Endodermal cell (in vitro differentiated cells): Measurements from ENCODE around the gene PAX8. TPM values are rescaled to one million over a fixed set of nuclear protein-coding genes. Genes with fewer than 3 reads are reported as not detected.

Experiments used
- DNase-seq: peaks from one replicate; pipeline ENCODE4 v3.0.0-alpha.2; 2017
- H3K27ac ChIP-seq: 2 replicates; pipeline ENCODE4 v1.5.1; 2013; ENCODE audit warnings: mild to moderate bottlenecking, low read depth, low read length, moderate library complexity
- H3K27me3 ChIP-seq: 2 replicates; pipeline ENCODE4 v1.6.1; 2013; ENCODE audit warnings: mild to moderate bottlenecking, low read length, moderate library complexity; ENCODE audit not compliant: insufficient read depth, control insufficient read depth, poor library complexity, severe bottlenecking
- H3K36me3 ChIP-seq: 2 replicates; pipeline ENCODE4 v1.7.0; 2013; ENCODE audit warnings: mild to moderate bottlenecking, low read length, moderate library complexity; ENCODE audit not compliant: control insufficient read depth, insufficient read depth
- H3K4me1 ChIP-seq: one replicate; pipeline ENCODE4 v1.7.0; 2013; ENCODE audit warnings: low read length; ENCODE audit not compliant: control insufficient read depth, insufficient read depth
- H3K4me3 ChIP-seq: 2 replicates; pipeline ENCODE4 v1.5.1; 2013; ENCODE audit warnings: mild to moderate bottlenecking, low read length, moderate library complexity
- H3K9ac ChIP-seq: 2 replicates; pipeline ENCODE4 v1.6.1; 2013; ENCODE audit warnings: mild to moderate bottlenecking, low read length, moderate library complexity; ENCODE audit not compliant: poor library complexity, severe bottlenecking; ENCODE audit errors: extremely low read depth
- H3K9me3 ChIP-seq: 2 replicates; pipeline ENCODE4 v1.6.1; 2013; ENCODE audit warnings: mild to moderate bottlenecking, low read length, moderate library complexity; ENCODE audit not compliant: control insufficient read depth
- H3K27ac Mint-ChIP-seq: 2 replicates; pipeline ENCODE4 v1.8.0; 2020; ENCODE audit warnings: mixed read lengths
- H3K27me3 Mint-ChIP-seq: 2 replicates; pipeline ENCODE4 v1.8.0; 2021; ENCODE audit warnings: mild to moderate bottlenecking, mixed read lengths; ENCODE audit not compliant: insufficient read depth
- H3K36me3 Mint-ChIP-seq: 2 replicates; pipeline ENCODE4 v1.8.0; 2020; ENCODE audit warnings: low read depth, mixed read lengths
- H3K4me1 Mint-ChIP-seq: 2 replicates; pipeline ENCODE4 v1.8.0; 2020; ENCODE audit warnings: mixed read lengths
- H3K4me3 Mint-ChIP-seq: 2 replicates; pipeline ENCODE4 v1.8.0; 2020; ENCODE audit warnings: mild to moderate bottlenecking, moderate library complexity, mixed read lengths
- H3K9me3 Mint-ChIP-seq: 2 replicates; pipeline ENCODE4 v1.8.0; 2020; ENCODE audit warnings: mild to moderate bottlenecking, mixed read lengths
- CTCF ChIP-seq: fragments of 200-600 bp; sonication (generic); conservative IDR thresholded peaks from 2 replicates; pipeline ENCODE4 v1.5.0; 2021; ENCODE audit warnings: antibody characterized with exemption, mild to moderate bottlenecking
- WGBS, 2 experiments: methylation state at CpG; one replicate each; pipeline versions ENCODE4 v1.1.5 to v1.1.7; 2013; ENCODE audit warnings: missing lambda C conversion rate in 2 of 2, mixed read lengths in 1 of 2; ENCODE audit not compliant: insufficient coverage in 1 of 2, insufficient read length in 1 of 2; 5-methylcytosine and 5-hydroxymethylcytosine counted together
- total RNA-seq, 2 donors: library from RNA; stranded (reverse); fragmentation: NEBNext Ultra II Directional in 1 of 2; extraction: Animal tissue kit (Norgen Biotek cat#: 25700) in 1 of 2; gene quantifications; 2 replicates in 1 of 2; 3 replicates in 1 of 2; pipeline ENCODE4 v1.2.1, GENCODE V29; 2021

PAX8 gene
- total RNA-seq, 2 donors from 2014 or later = 0.09 to 0.11 TPM

DNA sequence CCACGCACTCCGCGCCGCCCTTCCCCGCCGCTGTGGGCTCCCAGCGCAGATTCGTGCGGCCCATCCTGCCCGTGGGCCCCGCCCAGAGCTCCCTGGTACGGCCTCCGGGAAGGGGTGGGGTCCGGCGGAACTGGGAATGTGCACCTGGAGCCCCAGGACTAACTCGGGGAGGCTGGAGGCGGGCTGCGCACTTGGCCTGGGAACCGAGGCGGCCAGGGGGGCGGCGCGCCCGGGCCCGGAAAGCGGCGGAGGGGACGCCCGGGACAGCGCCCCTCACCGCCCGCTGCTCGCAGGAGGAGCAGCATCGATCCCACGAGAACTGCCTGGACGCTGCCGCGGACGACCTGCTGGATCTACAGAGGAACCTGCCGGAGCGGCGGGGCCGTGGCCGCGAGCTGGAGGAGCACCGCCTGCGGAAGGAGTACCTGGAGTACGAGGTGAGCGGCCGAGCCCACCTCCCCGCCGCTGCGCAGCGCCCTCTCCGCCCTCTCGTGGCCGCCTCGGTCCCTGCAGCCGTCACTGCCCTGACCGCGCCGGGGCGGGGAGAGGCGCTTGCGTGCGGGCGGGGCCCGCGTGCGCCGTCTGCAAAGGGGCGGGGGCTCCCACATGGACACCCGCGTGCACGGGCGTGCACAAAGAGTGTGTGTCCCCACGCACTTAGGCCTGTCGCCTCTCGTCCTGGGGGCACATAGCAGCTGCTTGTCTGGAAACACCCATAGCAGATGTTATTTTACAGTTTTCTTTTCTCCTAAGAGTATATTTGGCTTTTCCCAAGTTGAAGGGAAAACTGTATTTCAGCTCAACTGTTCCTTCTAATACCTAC is 79.7 kb downstream of the PAX8 start:
- Mint-ChIP-seq H3K9me3 (no peaks in the 10 kb centered on the region), H3K27me3 (peaks cover 28% of the 10 kb centered on the region), H3K27ac (no peak overlapping the region), H3K4me3 (peak overlapping the region; percentile 59), H3K36me3 (no peaks in the 10 kb centered on the region), H3K4me1 (peaks cover under 1% of the 10 kb centered on the region)
- peak; percentile 95 for DNase-seq
- peak overlapping the region; percentile 25 for H3K9ac ChIP-seq
- H3K4me3 ChIP-seq = peak overlapping the region; percentile 77
- H3K27me3 ChIP-seq = peaks cover 27% of the 10 kb centered on the region
- no peaks in the 10 kb centered on the region for H3K36me3 ChIP-seq
- WGBS, 2 experiments = 0 to 3% methylated on average over 20 to 79 of the region's 79 CpGs
- H3K27ac ChIP-seq = no peak overlapping the region
- no peaks in the 10 kb centered on the region for H3K9me3 ChIP-seq
- peak; percentile 96 for TF ChIP-seq CTCF
- no peaks in the 10 kb centered on the region for H3K4me1 ChIP-seq

DNA sequence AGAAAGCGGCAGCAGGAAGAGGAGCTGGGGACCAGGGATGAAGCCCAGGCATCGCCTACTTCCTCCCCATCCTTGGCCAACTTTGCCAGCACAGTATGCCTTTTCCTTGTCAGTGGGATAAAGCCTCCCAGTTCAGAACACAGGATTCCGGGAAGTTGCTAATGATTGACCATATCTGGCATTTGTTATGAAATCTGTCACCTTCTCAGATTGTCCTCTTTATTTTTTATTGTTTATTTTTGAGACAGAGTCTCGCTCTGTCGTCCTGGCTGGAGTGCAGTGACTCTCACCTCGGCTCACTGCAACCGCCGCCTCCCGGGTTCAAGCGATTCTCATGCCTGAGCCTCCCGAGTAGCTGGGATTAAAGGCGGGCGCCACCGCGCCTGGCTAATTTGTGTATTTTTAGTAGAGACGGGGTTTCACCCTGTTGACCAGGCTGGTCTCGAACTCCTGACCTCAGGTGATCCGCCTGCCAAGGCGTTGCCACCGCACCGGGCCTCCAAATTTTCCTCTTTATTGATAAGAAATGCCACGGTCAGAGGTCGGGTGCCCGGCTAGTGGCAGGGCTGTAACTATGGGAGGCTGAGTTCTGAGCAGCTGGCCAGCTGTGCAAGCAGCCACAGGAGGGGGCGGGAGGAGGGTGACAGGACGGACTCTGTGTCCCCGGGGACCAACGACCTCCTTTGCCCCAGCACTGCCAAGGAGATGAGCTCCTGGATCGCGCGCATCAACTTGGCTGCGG is 80.5 kb downstream of the PAX8 start:
- Mint-ChIP-seq H3K27me3 (peaks cover 28% of the 10 kb centered on the region), H3K27ac (no peak overlapping the region), H3K36me3 (no peaks in the 10 kb centered on the region), H3K4me1 (no peaks in the 10 kb centered on the region), H3K4me3 (peak overlapping the region; percentile 59), H3K9me3 (no peaks in the 10 kb centered on the region)
- H3K4me3 ChIP-seq = peak overlapping the region; percentile 77
- H3K36me3 ChIP-seq = no peaks in the 10 kb centered on the region
- DNase-seq = no peak
- TF ChIP-seq CTCF = no peak
- H3K27me3 ChIP-seq = peaks cover 27% of the 10 kb centered on the region
- H3K9ac ChIP-seq = peak overlapping the region; percentile 25
- H3K9me3 ChIP-seq = no peaks in the 10 kb centered on the region
- H3K27ac ChIP-seq = no peak overlapping the region
- 66 to 87% methylated on average over 16 to 32 of the region's 32 CpGs for WGBS, 2 experiments
- H3K4me1 ChIP-seq = no peaks in the 10 kb centered on the region

GRCh38 chr2:113197347-113198047 is 81.2 kb downstream of the PAX8 start:
- Histone ChIP-seq H3K36me3 (no peaks in the 10 kb centered on the region), H3K27me3 (peaks cover 27% of the 10 kb centered on the region), H3K4me3 (no peak overlapping the region), H3K9ac (no peak overlapping the region), H3K27ac (no peak overlapping the region), H3K9me3 (no peaks in the 10 kb centered on the region), H3K4me1 (no peaks in the 10 kb centered on the region)
- 90 to 100% methylated on average over 3 to 17 of the region's 17 CpGs for WGBS, 2 experiments
- DNase-seq = no peak
- Mint-ChIP-seq H3K4me3 (peak overlapping the region; percentile 59), H3K9me3 (no peaks in the 10 kb centered on the region), H3K27ac (no peak overlapping the region), H3K4me1 (no peaks in the 10 kb centered on the region), H3K27me3 (peaks cover 28% of the 10 kb centered on the region), H3K36me3 (no peaks in the 10 kb centered on the region)
- TF ChIP-seq CTCF = no peak
